ENCODE results near the gene RASL12.

The RASL12 gene, protein sequence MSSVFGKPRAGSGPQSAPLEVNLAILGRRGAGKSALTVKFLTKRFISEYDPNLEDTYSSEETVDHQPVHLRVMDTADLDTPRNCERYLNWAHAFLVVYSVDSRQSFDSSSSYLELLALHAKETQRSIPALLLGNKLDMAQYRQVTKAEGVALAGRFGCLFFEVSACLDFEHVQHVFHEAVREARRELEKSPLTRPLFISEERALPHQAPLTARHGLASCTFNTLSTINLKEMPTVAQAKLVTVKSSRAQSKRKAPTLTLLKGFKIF

DNA sequence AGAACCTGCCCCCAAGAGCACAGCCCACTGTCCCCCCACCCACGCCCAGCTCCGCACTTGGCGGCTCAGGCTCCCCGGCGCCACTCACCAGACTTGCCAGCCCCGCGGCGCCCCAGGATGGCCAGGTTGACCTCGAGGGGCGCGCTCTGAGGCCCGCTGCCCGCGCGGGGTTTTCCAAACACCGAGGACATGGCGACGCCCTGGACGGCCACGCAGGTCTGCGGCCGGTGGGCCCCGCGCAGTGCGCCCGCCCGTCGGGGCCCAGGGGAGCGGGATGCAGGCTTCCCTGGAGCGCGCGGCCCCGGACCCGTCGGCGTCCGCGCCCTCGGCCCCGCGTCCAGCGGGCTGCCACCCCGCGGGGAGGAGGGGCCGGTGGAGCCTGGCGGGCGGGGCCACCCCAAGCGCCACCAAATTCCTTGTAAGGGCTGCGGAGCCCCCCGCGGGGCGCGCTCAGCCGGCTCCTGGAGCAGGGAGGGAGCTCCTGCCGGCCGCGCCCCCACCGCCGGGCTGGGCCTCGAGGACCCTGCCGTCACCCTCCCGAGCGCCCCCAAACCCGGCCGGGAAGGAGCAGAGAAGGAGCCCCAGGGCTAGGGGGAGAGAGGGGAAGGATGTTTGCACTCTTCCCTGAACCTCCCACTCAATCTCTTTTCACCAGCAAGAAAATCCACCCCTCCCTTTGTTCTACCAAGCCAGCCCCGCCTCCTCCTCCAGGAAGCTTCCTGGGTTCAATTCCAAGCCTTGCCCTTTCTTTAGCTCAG is at the start of gene RASL12:
TSS of gene RASL12 (minus strand) at position 347 of the 758 bp plus-strand sequence. CDS start at position 191, 156 bp downstream.
- H3K27ac ChIP-seq (ENCODE audit: low read length), result peak within 1 kb of the TSS; percentile 85
- H3K36me3 ChIP-seq (ENCODE audit: control insufficient read depth in 1 of 2, insufficient read depth in 2 of 2, low read length in 2 of 2), result no peaks in the 10 kb centered on the region
- no peaks in the 10 kb centered on the region for H3K9me3 ChIP-seq (ENCODE audit: control insufficient read depth in 1 of 2, low read length in 2 of 2)
- H3K27me3 ChIP-seq (ENCODE audit: low read depth, low read length), result peaks cover 16% of the 10 kb centered on the region
- peaks cover 10 to 28% of the 10 kb centered on the region in 2 donors for H3K4me1 ChIP-seq (ENCODE audit: control insufficient read depth in 1 of 2, insufficient read depth in 2 of 2, low read length in 2 of 2)
- peak within 1 kb of the TSS; percentile 50 to 56 for H3K4me3 ChIP-seq (ENCODE audit: low read depth in 1 of 2, low read length in 2 of 2)

DNA sequence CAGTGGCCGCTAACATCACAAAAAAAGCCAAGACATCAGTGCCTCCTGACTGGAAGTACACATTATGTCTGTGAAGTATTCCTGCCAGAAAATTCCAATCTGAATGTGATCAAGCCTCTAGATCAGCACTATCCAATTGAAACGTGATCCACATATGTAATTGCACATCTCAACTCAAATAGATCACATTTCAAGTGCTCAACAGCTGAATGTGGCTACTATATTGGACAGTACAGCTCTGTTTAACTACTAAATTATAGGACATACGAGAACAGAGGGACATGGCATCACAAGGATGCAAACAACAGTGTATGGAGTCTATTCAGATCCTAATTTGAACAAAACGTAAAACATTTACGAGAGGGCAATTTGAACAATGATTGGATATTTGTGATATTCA is 47.8 kb upstream of the RASL12 start:
- Histone ChIP-seq H3K4me1 (ENCODE audit: control insufficient read depth in 1 of 2, insufficient read depth in 2 of 2, low read length in 2 of 2) (no peaks in the 10 kb centered on the region), H3K27ac (ENCODE audit: low read length) (no peak overlapping the region), H3K36me3 (ENCODE audit: control insufficient read depth in 1 of 2, insufficient read depth in 2 of 2, low read length in 2 of 2) (peaks cover 56 to 64% of the 10 kb centered on the region in 2 donors), H3K4me3 (ENCODE audit: low read depth in 1 of 2, low read length in 2 of 2) (no peak overlapping the region), H3K27me3 (ENCODE audit: low read depth, low read length) (no peaks in the 10 kb centered on the region), H3K9me3 (ENCODE audit: control insufficient read depth in 1 of 2, low read length in 2 of 2) (no peaks in the 10 kb centered on the region)

DNA sequence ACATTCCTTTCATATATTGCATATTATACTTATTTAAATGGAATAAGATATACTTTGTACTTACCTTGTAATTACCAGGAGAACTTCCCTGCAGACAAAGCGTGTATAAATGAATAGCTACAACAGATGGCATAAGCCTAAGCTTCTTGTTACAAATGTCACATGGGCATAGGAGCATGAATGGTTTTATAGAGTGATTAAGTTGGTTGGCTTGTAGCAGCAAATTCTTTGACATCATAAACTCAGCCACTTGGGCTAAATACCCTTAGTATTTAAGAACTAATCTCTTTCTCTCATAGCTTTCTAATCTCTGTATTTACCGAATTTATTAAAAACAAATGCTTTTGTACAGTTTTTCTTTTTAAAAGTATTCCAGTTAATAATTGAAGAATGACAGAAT is 47.3 kb upstream of the RASL12 start, which contains the start of gene UBAP1L:
TSS of gene UBAP1L (minus strand) at position 115 of the 400 bp plus-strand sequence. CDS start 8,985 bp downstream, outside the sequence.
- H3K9me3 ChIP-seq (ENCODE audit: control insufficient read depth in 1 of 2, low read length in 2 of 2), result no peaks in the 10 kb centered on the region
- no peak within 1 kb of the TSS for H3K27ac ChIP-seq (ENCODE audit: low read length)
- H3K27me3 ChIP-seq (ENCODE audit: low read depth, low read length), result no peaks in the 10 kb centered on the region
- H3K4me3 ChIP-seq (ENCODE audit: low read depth in 1 of 2, low read length in 2 of 2), result no peak within 1 kb of the TSS
- peaks cover 56 to 64% of the 10 kb centered on the region in 2 donors for H3K36me3 ChIP-seq (ENCODE audit: control insufficient read depth in 1 of 2, insufficient read depth in 2 of 2, low read length in 2 of 2)
- no peaks in the 10 kb centered on the region for H3K4me1 ChIP-seq (ENCODE audit: control insufficient read depth in 1 of 2, insufficient read depth in 2 of 2, low read length in 2 of 2)

DNA sequence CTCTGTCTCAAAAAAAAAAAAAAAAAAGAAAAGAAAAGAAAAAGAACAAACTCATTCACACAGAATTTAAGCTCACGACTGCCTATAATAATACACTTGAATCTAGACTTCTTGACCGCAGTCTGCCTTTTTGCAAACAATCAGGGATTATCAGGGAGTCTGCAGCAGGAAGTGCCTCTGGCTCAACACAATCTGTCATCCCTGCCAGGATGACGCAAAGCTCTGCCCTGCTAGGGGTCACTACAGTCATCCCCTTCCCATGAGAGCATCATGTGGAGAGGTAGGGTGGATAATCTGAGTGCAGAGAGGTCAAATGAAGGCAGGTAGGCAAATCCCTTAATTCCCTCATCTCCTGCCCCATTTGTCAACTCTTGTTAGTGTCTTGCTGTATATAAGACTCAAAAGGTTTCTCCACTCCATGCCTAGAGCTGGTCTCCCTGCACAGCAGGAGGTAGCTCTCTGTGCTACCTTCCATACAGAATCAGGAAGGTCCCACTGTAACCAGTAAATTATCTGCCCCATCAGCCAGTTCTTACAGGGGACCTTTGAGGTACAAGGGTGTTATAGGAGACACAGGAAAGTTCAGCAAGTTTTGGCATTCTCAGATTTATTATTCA is 43.0 kb upstream of the RASL12 start:
- Histone ChIP-seq H3K4me1 (ENCODE audit: control insufficient read depth in 1 of 2, insufficient read depth in 2 of 2, low read length in 2 of 2) (no peaks in the 10 kb centered on the region), H3K27me3 (ENCODE audit: low read depth, low read length) (no peaks in the 10 kb centered on the region), H3K27ac (ENCODE audit: low read length) (no peak overlapping the region), H3K36me3 (ENCODE audit: control insufficient read depth in 1 of 2, insufficient read depth in 2 of 2, low read length in 2 of 2) (peaks cover 29 to 41% of the 10 kb centered on the region in 2 donors), H3K9me3 (ENCODE audit: control insufficient read depth in 1 of 2, low read length in 2 of 2) (no peaks in the 10 kb centered on the region), H3K4me3 (ENCODE audit: low read depth in 1 of 2, low read length in 2 of 2) (no peak overlapping the region)

DNA sequence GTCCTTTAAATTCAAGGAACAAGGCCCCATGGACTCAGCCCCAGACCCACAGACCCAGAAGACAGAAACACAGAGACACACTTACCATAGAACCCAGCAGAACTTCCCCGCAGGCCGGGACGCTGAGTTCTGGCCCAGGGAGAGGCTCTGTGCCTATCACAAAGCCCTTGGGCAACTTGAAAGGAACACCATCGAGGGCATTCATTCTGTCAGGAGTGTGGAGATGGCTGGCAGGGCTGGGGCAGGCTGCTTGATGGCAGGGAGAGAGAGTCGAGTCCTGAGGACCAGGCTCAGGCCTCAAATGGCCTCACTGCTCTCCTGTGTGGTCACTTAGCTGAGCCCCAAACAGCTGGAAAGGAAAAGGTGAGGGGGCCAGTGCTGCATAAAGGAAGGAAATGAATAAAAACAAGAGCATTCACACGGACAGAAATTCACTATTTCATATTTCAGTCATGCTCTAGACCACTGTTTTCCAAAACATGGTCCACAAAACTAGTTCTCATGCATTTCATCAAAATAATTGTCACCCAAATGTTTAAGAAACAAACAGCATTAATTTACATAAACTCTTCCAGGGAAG is 38.3 kb upstream of the RASL12 start:
- H3K9me3 ChIP-seq (ENCODE audit: control insufficient read depth in 1 of 2, low read length in 2 of 2), result no peaks in the 10 kb centered on the region
- H3K4me1 ChIP-seq (ENCODE audit: control insufficient read depth in 1 of 2, insufficient read depth in 2 of 2, low read length in 2 of 2), result no peaks in the 10 kb centered on the region
- peaks cover 4 to 20% of the 10 kb centered on the region in 2 donors for H3K36me3 ChIP-seq (ENCODE audit: control insufficient read depth in 1 of 2, insufficient read depth in 2 of 2, low read length in 2 of 2)
- no peaks in the 10 kb centered on the region for H3K27me3 ChIP-seq (ENCODE audit: low read depth, low read length)
- H3K4me3 ChIP-seq (ENCODE audit: low read depth in 1 of 2, low read length in 2 of 2), result no peak overlapping the region
- no peak overlapping the region for H3K27ac ChIP-seq (ENCODE audit: low read length)

GRCh38 chr15:65105038-65105437 is 37.2 kb upstream of the RASL12 start:
- H3K4me1 ChIP-seq (ENCODE audit: control insufficient read depth in 1 of 2, insufficient read depth in 2 of 2, low read length in 2 of 2), result no peaks in the 10 kb centered on the region
- peaks cover 8 to 24% of the 10 kb centered on the region in 2 donors for H3K36me3 ChIP-seq (ENCODE audit: control insufficient read depth in 1 of 2, insufficient read depth in 2 of 2, low read length in 2 of 2)
- no peaks in the 10 kb centered on the region for H3K27me3 ChIP-seq (ENCODE audit: low read depth, low read length)
- no peak overlapping the region for H3K27ac ChIP-seq (ENCODE audit: low read length)
- H3K4me3 ChIP-seq (ENCODE audit: low read depth in 1 of 2, low read length in 2 of 2), result no peak overlapping the region
- no peaks in the 10 kb centered on the region for H3K9me3 ChIP-seq (ENCODE audit: control insufficient read depth in 1 of 2, low read length in 2 of 2)

- Histone ChIP-seq H3K27me3 (ENCODE audit: low read depth, low read length) (no peaks in the 10 kb centered on the region), H3K4me3 (ENCODE audit: low read depth in 1 of 2, low read length in 2 of 2) (no peak overlapping the region), H3K36me3 (ENCODE audit: control insufficient read depth in 1 of 2, insufficient read depth in 2 of 2, low read length in 2 of 2) (peaks cover 21 to 45% of the 10 kb centered on the region in 2 donors), H3K9me3 (ENCODE audit: control insufficient read depth in 1 of 2, low read length in 2 of 2) (no peaks in the 10 kb centered on the region), H3K27ac (ENCODE audit: low read length) (no peak overlapping the region), H3K4me1 (ENCODE audit: control insufficient read depth in 1 of 2, insufficient read depth in 2 of 2, low read length in 2 of 2) (no peaks in the 10 kb centered on the region)
Measured at GRCh38 chr15:65102912-65103311, 35.1 kb upstream of the RASL12 start.

DNA sequence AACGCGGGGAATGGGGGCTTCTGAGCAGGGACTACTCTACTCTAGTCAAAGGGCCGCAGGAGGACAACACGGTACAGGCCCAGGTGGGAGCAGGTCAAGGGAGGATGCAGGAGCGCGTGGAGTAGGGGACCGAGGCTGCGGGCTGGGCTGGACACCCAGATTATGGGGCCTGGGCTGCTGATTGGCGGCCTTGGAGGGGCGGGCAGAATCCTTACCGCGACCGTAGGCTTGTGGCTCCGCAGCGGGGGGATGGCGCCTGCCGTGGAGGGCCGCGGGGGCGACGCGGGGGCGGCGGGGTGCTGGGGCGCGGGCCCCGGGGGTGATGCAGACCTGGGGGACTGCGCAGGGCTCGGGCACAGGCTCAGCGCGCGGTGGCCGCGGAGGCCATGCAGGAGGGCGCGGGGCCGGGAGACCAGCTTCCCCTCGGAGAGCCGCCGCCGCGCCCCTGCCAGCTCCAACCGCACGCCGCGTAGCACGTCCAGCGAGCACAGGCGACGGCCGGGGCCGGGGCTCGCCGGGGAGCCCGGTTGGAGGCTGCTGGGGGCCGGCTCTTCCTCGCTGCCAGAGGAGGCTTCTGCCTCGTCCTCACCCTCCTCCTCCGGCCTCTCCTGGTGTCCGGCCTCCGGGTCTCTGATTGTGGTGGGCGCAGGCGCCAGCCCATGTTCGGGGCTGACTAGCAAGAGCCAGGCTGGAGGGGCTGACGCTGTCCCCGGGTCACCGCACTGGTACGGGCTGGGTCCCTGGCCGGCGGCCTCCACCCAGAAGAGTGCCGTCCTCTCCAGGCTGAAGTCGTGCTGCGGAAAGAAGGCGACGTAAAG is 34.3 kb upstream of the RASL12 start:
- Histone ChIP-seq H3K27me3 (ENCODE audit: low read depth, low read length) (no peaks in the 10 kb centered on the region), H3K9me3 (ENCODE audit: control insufficient read depth in 1 of 2, low read length in 2 of 2) (no peaks in the 10 kb centered on the region), H3K36me3 (ENCODE audit: control insufficient read depth in 1 of 2, insufficient read depth in 2 of 2, low read length in 2 of 2) (peaks cover 25 to 53% of the 10 kb centered on the region in 2 donors), H3K27ac (ENCODE audit: low read length) (no peak overlapping the region), H3K4me1 (ENCODE audit: control insufficient read depth in 1 of 2, insufficient read depth in 2 of 2, low read length in 2 of 2) (no peaks in the 10 kb centered on the region), H3K4me3 (ENCODE audit: low read depth in 1 of 2, low read length in 2 of 2) (no peak overlapping the region)

DNA sequence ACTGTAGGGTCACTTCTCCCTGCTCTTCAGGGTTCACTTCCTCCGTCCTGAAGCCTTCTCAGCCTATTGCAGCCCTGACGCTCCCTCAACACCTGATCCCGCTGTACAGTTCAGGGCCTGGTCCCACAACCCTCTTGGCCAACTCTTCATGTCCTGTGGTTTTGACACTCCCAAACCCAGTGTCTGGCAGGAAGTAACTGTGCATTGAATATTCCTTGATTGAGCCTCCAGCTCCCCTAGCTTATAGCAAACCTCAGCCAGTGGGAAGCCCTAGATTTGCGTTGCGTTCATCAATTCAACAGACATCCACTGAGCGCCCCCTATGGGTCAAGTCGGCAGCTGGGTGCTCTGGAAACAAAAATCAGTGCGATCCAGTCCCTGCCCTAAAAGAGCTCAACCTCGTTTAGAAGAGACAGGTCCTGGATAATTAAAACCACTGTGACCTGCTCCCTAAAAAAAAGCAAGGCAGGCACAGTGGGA is 33.7 kb upstream of the RASL12 start:
- Histone ChIP-seq H3K4me3 (ENCODE audit: low read depth in 1 of 2, low read length in 2 of 2) (no peak overlapping the region), H3K36me3 (ENCODE audit: control insufficient read depth in 1 of 2, insufficient read depth in 2 of 2, low read length in 2 of 2) (peaks cover 25 to 56% of the 10 kb centered on the region in 2 donors), H3K27me3 (ENCODE audit: low read depth, low read length) (no peaks in the 10 kb centered on the region), H3K27ac (ENCODE audit: low read length) (no peak overlapping the region), H3K9me3 (ENCODE audit: control insufficient read depth in 1 of 2, low read length in 2 of 2) (no peaks in the 10 kb centered on the region), H3K4me1 (ENCODE audit: control insufficient read depth in 1 of 2, insufficient read depth in 2 of 2, low read length in 2 of 2) (no peaks in the 10 kb centered on the region)

- Histone ChIP-seq H3K36me3 (ENCODE audit: control insufficient read depth in 1 of 2, insufficient read depth in 2 of 2, low read length in 2 of 2) (peaks cover 21 to 48% of the 10 kb centered on the region in 2 donors), H3K4me1 (ENCODE audit: control insufficient read depth in 1 of 2, insufficient read depth in 2 of 2, low read length in 2 of 2) (no peaks in the 10 kb centered on the region), H3K27me3 (ENCODE audit: low read depth, low read length) (no peaks in the 10 kb centered on the region), H3K4me3 (ENCODE audit: low read depth in 1 of 2, low read length in 2 of 2) (no peak overlapping the region), H3K27ac (ENCODE audit: low read length) (no peak overlapping the region), H3K9me3 (ENCODE audit: control insufficient read depth in 1 of 2, low read length in 2 of 2) (no peaks in the 10 kb centered on the region)
Measured at GRCh38 chr15:65100442-65100841, 32.7 kb upstream of the RASL12 start.

Data from muscle layer of duodenum (tissue), 2 donors.